ENCODE results near the gene H2AZ2.
"Not testable (repeated sequence)": the region's sequence is repeated elsewhere in the genome, so short reads cannot be mapped to it uniquely, and the experiment has no call there.

H2AZ2 gene

GRCh38 chr7:44847920-44848634 is at the start of gene H2AZ2:
Gene H2AZ2 (minus strand): TSS chr7:44848087. CDS start chr7:44847971, 116 bp downstream.
- DNase-seq, result peak; percentile 100

- DNase-seq, result no peak
Measured at GRCh38 chr7:44897309-44897708, 49.4 kb upstream of the H2AZ2 start.

GRCh38 chr7:44894888-44895580 is 47.1 kb upstream of the H2AZ2 start:
- no peak for DNase-seq

- no peak for DNase-seq
Measured at GRCh38 chr7:44893710-44894234, 45.9 kb upstream of the H2AZ2 start.

- DNase-seq, result no peak
Measured at GRCh38 chr7:44891791-44892190, 43.9 kb upstream of the H2AZ2 start.

- DNase-seq, result no peak
Measured at GRCh38 chr7:44891372-44891771, 43.5 kb upstream of the H2AZ2 start.

GRCh38 chr7:44889086-44889781 is 41.3 kb upstream of the H2AZ2 start:
- DNase-seq, result no peak

- no peak for DNase-seq
Measured at GRCh38 chr7:44887293-44887692, 39.4 kb upstream of the H2AZ2 start.

- peak; percentile 94 for DNase-seq
Measured at GRCh38 chr7:44885394-44886317, 37.8 kb upstream of the H2AZ2 start, which contains the start of gene PURB. Gene PURB (minus strand): TSS chr7:44885530. CDS start chr7:44885348, 182 bp downstream.

GRCh38 chr7:44884621-44885393 is 36.9 kb upstream of the H2AZ2 start:
- DNase-seq, result peak; percentile 49

GRCh38 chr7:44883961-44884620 is 36.2 kb upstream of the H2AZ2 start:
- DNase-seq, result no peak

GRCh38 chr7:44882899-44883298 is 35.0 kb upstream of the H2AZ2 start:
- DNase-seq, result no peak

GRCh38 chr7:44881610-44882009 is 33.7 kb upstream of the H2AZ2 start:
- DNase-seq, result no peak

- no peak for DNase-seq
Measured at GRCh38 chr7:44881066-44881600, 33.2 kb upstream of the H2AZ2 start.

GRCh38 chr7:44880317-44881018 is 32.6 kb upstream of the H2AZ2 start:
- no peak for DNase-seq

GRCh38 chr7:44876393-44876792 is 28.5 kb upstream of the H2AZ2 start:
- no peak for DNase-seq

GRCh38 chr7:44875241-44875640 is 27.4 kb upstream of the H2AZ2 start:
- no peak for DNase-seq

- DNase-seq, result no peak
Measured at GRCh38 chr7:44872787-44873186, 24.9 kb upstream of the H2AZ2 start.

GRCh38 chr7:44871918-44872317 is 24.0 kb upstream of the H2AZ2 start:
- not testable (repeated sequence) for DNase-seq

- not testable (repeated sequence) for DNase-seq
Measured at GRCh38 chr7:44870780-44871179, 22.9 kb upstream of the H2AZ2 start.

Measured in NCI-H774 (cell line).